NCI-H1694 (cell line): ENCODE measurements around the gene D2HGDH.
"Not testable (repeated sequence)": the region's sequence is repeated elsewhere in the genome, so short reads cannot be mapped to it uniquely, and the experiment has no call there.

Source experiments
- DNase-seq: peaks from one replicate; lab custom pipeline; 2025; lab: John Stamatoyannopoulos, UW

Gene D2HGDH

GRCh38 chr2:241808721-241809382 lies 74.4 kb downstream of the D2HGDH start, which contains the start of gene NEU4:
NEU4 (plus strand) TSS chr2:241809193; CDS start chr2:241814485, 5,292 bp downstream.
- DNase-seq: no peak

GRCh38 chr2:241809383-241810306 lies 75.2 kb downstream of the D2HGDH start:
- no peak for DNase-seq

- no peak for DNase-seq
Measured at GRCh38 chr2:241810307-241811200, 76.1 kb downstream of the D2HGDH start.

GRCh38 chr2:241811201-241811951 lies 76.9 kb downstream of the D2HGDH start:
- DNase-seq: no peak

- no peak for DNase-seq
Measured at GRCh38 chr2:241811952-241812729, 77.7 kb downstream of the D2HGDH start.

GRCh38 chr2:241812730-241813643 lies 78.6 kb downstream of the D2HGDH start:
- no peak for DNase-seq

GRCh38 chr2:241813644-241814392 lies 79.4 kb downstream of the D2HGDH start:
- no peak for DNase-seq

GRCh38 chr2:241814393-241814642 lies 79.9 kb downstream of the D2HGDH start:
- no peak for DNase-seq

- DNase-seq: no peak
Measured at GRCh38 chr2:241814643-241815476, 80.4 kb downstream of the D2HGDH start.

- no peak for DNase-seq
Measured at GRCh38 chr2:241815477-241816430, 81.3 kb downstream of the D2HGDH start.

- no peak for DNase-seq
Measured at GRCh38 chr2:241816431-241817121, 82.1 kb downstream of the D2HGDH start.

GRCh38 chr2:241817126-241817820 lies 82.8 kb downstream of the D2HGDH start:
- no peak for DNase-seq

- not testable (repeated sequence) for DNase-seq
Measured at GRCh38 chr2:241817821-241818215, 83.4 kb downstream of the D2HGDH start.
